ENCODE results near the gene CMKLR1. TPM values are rescaled to one million over a fixed set of nuclear protein-coding genes. Genes with fewer than 3 reads are reported as not detected.

The CMKLR1 gene
- total and polyA plus RNA-seq, 2 donors (not counting 3 experiments of a cell fraction or from before 2014, with no cell fraction given), result 0.61 TPM; not detected in 1

DNA sequence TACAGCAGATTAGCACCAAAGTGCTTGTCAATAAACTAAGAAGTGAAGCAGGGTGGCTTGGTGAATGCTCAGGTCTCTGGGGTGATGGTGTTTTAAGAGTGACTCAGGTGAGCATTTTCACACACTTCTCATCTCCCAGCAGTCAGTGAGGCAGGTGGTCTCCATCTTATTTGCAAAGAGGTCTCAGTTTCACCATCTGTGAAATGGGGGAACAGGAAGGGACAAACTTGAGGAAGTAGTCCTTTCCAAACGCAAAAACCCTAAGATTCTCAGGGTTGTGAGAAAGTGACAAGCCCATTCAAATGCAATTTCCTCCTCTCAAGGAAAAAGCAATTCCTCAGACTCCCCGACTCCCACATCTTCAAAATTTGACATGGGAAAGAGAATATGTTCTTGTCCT, 54.1 kb downstream of the CMKLR1 start:
- ChIA-PET CTCF (no interaction called here), POLR2A (no interaction called here)
- Histone ChIP-seq H3K27ac (ENCODE audit: insufficient read depth, low read depth, low read length) (no peak overlapping the region), H3K4me1 (ENCODE audit: control insufficient read depth, extremely low read depth, insufficient read depth, low read length) (peaks cover 3% of the 10 kb centered on the region), H3K9ac (replicated peaks; ENCODE audit: extremely low read depth, insufficient read depth, low read length) (no peak overlapping the region), H3K4me2 (ENCODE audit: insufficient read depth, low read length) (no peak overlapping the region), H3K27me3 (ENCODE audit: control insufficient read depth in 2 of 2, insufficient read depth in 2 of 2, low read length in 2 of 2) (no peaks in the 10 kb centered on the region), H3K4me3 (replicated peaks in 1 of 3; ENCODE audit: insufficient read depth in 1 of 3, low read depth in 1 of 3, low read length in 3 of 3) (no peak overlapping the region), H2AFZ (ENCODE audit: low read depth, low read length) (no peak overlapping the region), H3K9me3 (replicated peaks; ENCODE audit: control insufficient read depth, insufficient read depth, low read length) (no peaks in the 10 kb centered on the region), H3K9me1 (replicated peaks; ENCODE audit: control insufficient read depth, extremely low read depth, insufficient read depth, low read length) (no peaks in the 10 kb centered on the region), H3K36me3 (ENCODE audit: control insufficient read depth in 2 of 2, extremely low read depth in 1 of 2, insufficient read depth in 2 of 2, low read length in 2 of 2) (no peaks in the 10 kb centered on the region), H3K79me2 (ENCODE audit: control insufficient read depth, insufficient read depth, low read length) (no peaks in the 10 kb centered on the region), H4K20me1 (replicated peaks; ENCODE audit: control insufficient read depth, extremely low read depth, insufficient read depth, low read length) (no peaks in the 10 kb centered on the region)
- dilution Hi-C loops (cut with MboI; ENCODE audit: extremely low pct_ligation_motif_present, low sequenced_read_pairs), result no loop called here
- DNase-seq (ENCODE audit: low read depth, low spot score) (no peak), FAIRE-seq (no peak)
- BruUV-seq (replicated peaks), result no TSS peak
- TF ChIP-seq JUN (IDR thresholded peaks at IDR 0.05; ENCODE audit: borderline replicate concordance, insufficient read depth, insufficient read length, low read depth) (no peak), GATA2 (IDR thresholded peaks at IDR 0.05; ENCODE audit: insufficient read depth, insufficient read length, low read depth, low read length) (no peak)
- intact Hi-C loops (cut with micrococcal nuclease), result no loop called here

DNA sequence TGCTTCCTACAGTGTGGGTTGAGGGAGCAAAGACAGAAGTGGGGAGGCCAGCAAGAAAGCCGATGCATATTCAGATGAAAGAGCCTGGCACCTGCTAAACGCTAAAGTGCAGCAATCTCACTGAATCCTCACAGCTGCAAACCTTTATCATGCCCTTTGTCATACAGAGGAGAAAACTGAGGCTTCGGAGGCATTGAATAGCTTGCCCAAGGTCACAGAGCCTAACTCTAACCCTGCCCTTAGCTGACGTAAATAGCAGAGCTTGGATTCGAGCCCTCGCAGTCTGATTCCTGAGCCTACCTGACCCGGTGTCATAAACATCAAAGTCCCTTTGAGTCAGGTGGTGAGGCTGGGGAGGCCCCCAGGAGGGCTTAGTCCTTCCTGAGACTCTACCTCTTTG, 54.9 kb downstream of the CMKLR1 start:
- Histone ChIP-seq H4K20me1 (replicated peaks; ENCODE audit: control insufficient read depth, extremely low read depth, insufficient read depth, low read length) (no peaks in the 10 kb centered on the region), H3K27me3 (ENCODE audit: control insufficient read depth in 2 of 2, insufficient read depth in 2 of 2, low read length in 2 of 2) (no peaks in the 10 kb centered on the region), H3K4me3 (replicated peaks in 1 of 3; ENCODE audit: insufficient read depth in 1 of 3, low read depth in 1 of 3, low read length in 3 of 3) (no peak overlapping the region), H3K9me3 (replicated peaks; ENCODE audit: control insufficient read depth, insufficient read depth, low read length) (no peaks in the 10 kb centered on the region), H3K4me2 (ENCODE audit: insufficient read depth, low read length) (no peak overlapping the region), H3K79me2 (ENCODE audit: control insufficient read depth, insufficient read depth, low read length) (no peaks in the 10 kb centered on the region), H3K36me3 (ENCODE audit: control insufficient read depth in 2 of 2, extremely low read depth in 1 of 2, insufficient read depth in 2 of 2, low read length in 2 of 2) (no peaks in the 10 kb centered on the region), H3K9me1 (replicated peaks; ENCODE audit: control insufficient read depth, extremely low read depth, insufficient read depth, low read length) (no peaks in the 10 kb centered on the region), H3K4me1 (ENCODE audit: control insufficient read depth, extremely low read depth, insufficient read depth, low read length) (peaks cover 3% of the 10 kb centered on the region), H3K27ac (ENCODE audit: insufficient read depth, low read depth, low read length) (no peak overlapping the region), H2AFZ (ENCODE audit: low read depth, low read length) (no peak overlapping the region), H3K9ac (replicated peaks; ENCODE audit: extremely low read depth, insufficient read depth, low read length) (no peak overlapping the region)
- dilution Hi-C loops (cut with MboI; ENCODE audit: extremely low pct_ligation_motif_present, low sequenced_read_pairs), result no loop called here
- FAIRE-seq, result no peak
- intact Hi-C loops (cut with micrococcal nuclease), result no loop called here
- CTCF ChIA-PET, result no interaction called here
- TF ChIP-seq, protein P1, sequence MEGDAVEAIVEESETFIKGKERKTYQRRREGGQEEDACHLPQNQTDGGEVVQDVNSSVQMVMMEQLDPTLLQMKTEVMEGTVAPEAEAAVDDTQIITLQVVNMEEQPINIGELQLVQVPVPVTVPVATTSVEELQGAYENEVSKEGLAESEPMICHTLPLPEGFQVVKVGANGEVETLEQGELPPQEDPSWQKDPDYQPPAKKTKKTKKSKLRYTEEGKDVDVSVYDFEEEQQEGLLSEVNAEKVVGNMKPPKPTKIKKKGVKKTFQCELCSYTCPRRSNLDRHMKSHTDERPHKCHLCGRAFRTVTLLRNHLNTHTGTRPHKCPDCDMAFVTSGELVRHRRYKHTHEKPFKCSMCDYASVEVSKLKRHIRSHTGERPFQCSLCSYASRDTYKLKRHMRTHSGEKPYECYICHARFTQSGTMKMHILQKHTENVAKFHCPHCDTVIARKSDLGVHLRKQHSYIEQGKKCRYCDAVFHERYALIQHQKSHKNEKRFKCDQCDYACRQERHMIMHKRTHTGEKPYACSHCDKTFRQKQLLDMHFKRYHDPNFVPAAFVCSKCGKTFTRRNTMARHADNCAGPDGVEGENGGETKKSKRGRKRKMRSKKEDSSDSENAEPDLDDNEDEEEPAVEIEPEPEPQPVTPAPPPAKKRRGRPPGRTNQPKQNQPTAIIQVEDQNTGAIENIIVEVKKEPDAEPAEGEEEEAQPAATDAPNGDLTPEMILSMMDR (IDR thresholded peaks at IDR 0.05; ENCODE audit: extremely low read depth in 1 of 2, insufficient read depth in 1 of 2, low read depth in 1 of 2, low read length in 2 of 2), result no peak
- TF ChIP-seq POLR2A (IDR thresholded peaks at IDR 0.05; ENCODE audit: low read depth, low read length), result no peak
- TF ChIP-seq JUN (IDR thresholded peaks at IDR 0.05; ENCODE audit: borderline replicate concordance, insufficient read depth, insufficient read length, low read depth), result no peak
- no peak for TF ChIP-seq EZH2 (IDR thresholded peaks at IDR 0.05; ENCODE audit: borderline replicate concordance, low read depth, low read length, severe bottlenecking)
- no peak for TF ChIP-seq FOS (IDR thresholded peaks at IDR 0.05; ENCODE audit: borderline replicate concordance, insufficient read depth, low read length)
- TF ChIP-seq GATA2 (IDR thresholded peaks at IDR 0.05; ENCODE audit: insufficient read depth, insufficient read length, low read depth, low read length), result no peak
- TF ChIP-seq, protein P2, sequence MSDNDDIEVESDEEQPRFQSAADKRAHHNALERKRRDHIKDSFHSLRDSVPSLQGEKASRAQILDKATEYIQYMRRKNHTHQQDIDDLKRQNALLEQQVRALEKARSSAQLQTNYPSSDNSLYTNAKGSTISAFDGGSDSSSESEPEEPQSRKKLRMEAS (IDR thresholded peaks at IDR 0.05; ENCODE audit: insufficient read depth, insufficient read length), result no peak
- no peak for TF ChIP-seq POLR2AphosphoS5 (IDR thresholded peaks at IDR 0.05; ENCODE audit: insufficient read depth, low read depth, low read length)
- TF ChIP-seq MYC (IDR thresholded peaks at IDR 0.05; ENCODE audit: low read depth, low read length), result no peak
- DNase-seq (ENCODE audit: low read depth, low spot score), result no peak
- POLR2A ChIA-PET, result no interaction called here
- no TSS peak for BruUV-seq (replicated peaks)
